ENCODE results near the gene TUT4. TPM values are rescaled to one million over a fixed set of nuclear protein-coding genes. Genes with fewer than 3 reads are reported as not detected.

Gene TUT4
- total and polyA plus RNA-seq, 4 donors, result 16.4 to 142 (median 28.5) TPM

- Histone ChIP-seq H3K9ac (ENCODE audit: insufficient read depth in 1 of 2, low read length in 2 of 2) (no peak overlapping the region), H3K4me3 (no peak overlapping the region), H3K36me3 (ENCODE audit: control insufficient read depth in 4 of 4, insufficient read depth in 4 of 4, low read length in 4 of 4) (peaks cover 0 to 5% (median 5%) of the 10 kb centered on the region in 4 donors), H3K9me3 (ENCODE audit: control insufficient read depth in 4 of 4, insufficient read depth in 3 of 4, low read length in 3 of 4) (no peaks in the 10 kb centered on the region), H3K27ac (ENCODE audit: low read depth in 1 of 2, low read length in 1 of 2) (no peak overlapping the region), H3K27me3 (ENCODE audit: control insufficient read depth in 3 of 3, insufficient read depth in 3 of 3, low read length in 2 of 3) (no peaks in the 10 kb centered on the region), H3K4me1 (ENCODE audit: control insufficient read depth in 5 of 5, insufficient read depth in 5 of 5, low read length in 5 of 5) (peaks cover 0 to 17% (median 10%) of the 10 kb centered on the region in 5 donors)
- ATAC-seq (ENCODE audit: insufficient read depth, low FRiP score), result no peak
- WGBS, 2 donors, result 50 to 76% methylated on average over 3 of the region's 3 CpGs
- TF ChIP-seq, protein P1, sequence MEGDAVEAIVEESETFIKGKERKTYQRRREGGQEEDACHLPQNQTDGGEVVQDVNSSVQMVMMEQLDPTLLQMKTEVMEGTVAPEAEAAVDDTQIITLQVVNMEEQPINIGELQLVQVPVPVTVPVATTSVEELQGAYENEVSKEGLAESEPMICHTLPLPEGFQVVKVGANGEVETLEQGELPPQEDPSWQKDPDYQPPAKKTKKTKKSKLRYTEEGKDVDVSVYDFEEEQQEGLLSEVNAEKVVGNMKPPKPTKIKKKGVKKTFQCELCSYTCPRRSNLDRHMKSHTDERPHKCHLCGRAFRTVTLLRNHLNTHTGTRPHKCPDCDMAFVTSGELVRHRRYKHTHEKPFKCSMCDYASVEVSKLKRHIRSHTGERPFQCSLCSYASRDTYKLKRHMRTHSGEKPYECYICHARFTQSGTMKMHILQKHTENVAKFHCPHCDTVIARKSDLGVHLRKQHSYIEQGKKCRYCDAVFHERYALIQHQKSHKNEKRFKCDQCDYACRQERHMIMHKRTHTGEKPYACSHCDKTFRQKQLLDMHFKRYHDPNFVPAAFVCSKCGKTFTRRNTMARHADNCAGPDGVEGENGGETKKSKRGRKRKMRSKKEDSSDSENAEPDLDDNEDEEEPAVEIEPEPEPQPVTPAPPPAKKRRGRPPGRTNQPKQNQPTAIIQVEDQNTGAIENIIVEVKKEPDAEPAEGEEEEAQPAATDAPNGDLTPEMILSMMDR (IDR thresholded peaks at IDR 0.05; ENCODE audit: control extremely low read depth, extremely low read depth), result no peak
- peak in 1 of 3 donors; percentile 34 for DNase-seq
Measured at GRCh38 chr1:52402860-52403240, 150.0 kb downstream of the TUT4 start.

DNA sequence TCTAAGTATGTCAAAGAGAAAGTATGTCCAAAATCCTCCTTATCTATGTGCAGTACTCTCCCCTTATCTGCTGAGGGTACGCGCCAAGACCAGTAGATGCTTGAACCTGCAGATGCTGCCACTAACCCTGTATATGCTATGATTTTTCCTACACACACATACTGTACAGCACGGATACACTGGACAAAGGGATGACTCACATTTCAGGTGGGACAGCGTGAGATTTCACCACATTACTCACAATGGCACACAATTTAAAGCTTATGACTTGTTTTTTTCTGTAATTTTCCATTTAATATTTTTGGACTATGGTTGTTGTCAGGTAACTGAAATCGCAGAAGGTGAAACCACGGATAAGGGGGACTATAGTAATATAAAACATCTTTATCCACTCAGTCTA lies 152.8 kb downstream of the TUT4 start:
- Histone ChIP-seq H3K9ac (ENCODE audit: insufficient read depth in 1 of 2, low read length in 2 of 2) (no peak overlapping the region), H3K27me3 (ENCODE audit: control insufficient read depth in 3 of 3, insufficient read depth in 3 of 3, low read length in 2 of 3) (no peaks in the 10 kb centered on the region), H3K9me3 (ENCODE audit: control insufficient read depth in 4 of 4, insufficient read depth in 3 of 4, low read length in 3 of 4) (no peaks in the 10 kb centered on the region), H3K27ac (ENCODE audit: low read depth in 1 of 2, low read length in 1 of 2) (no peak overlapping the region), H3K4me1 (ENCODE audit: control insufficient read depth in 5 of 5, insufficient read depth in 5 of 5, low read length in 5 of 5) (peaks cover 0 to 9% (median 0%) of the 10 kb centered on the region in 5 donors), H3K36me3 (ENCODE audit: control insufficient read depth in 4 of 4, insufficient read depth in 4 of 4, low read length in 4 of 4) (peaks cover 0 to 4% (median 0%) of the 10 kb centered on the region in 4 donors), H3K4me3 (no peak overlapping the region)
- 91 to 95% methylated on average over 6 of the region's 6 CpGs for WGBS, 2 donors
- no peak for DNase-seq
- no peak for ATAC-seq (ENCODE audit: insufficient read depth, low FRiP score)
- TF ChIP-seq, protein P1 (IDR thresholded peaks at IDR 0.05; ENCODE audit: control extremely low read depth, extremely low read depth), result no peak

- TF ChIP-seq, protein P1 (IDR thresholded peaks at IDR 0.05; ENCODE audit: control extremely low read depth, extremely low read depth), result no peak
- ATAC-seq (ENCODE audit: insufficient read depth, low FRiP score), result no peak
- DNase-seq, result no peak
- no peaks in the 10 kb centered on the region for H3K27me3 ChIP-seq (ENCODE audit: control insufficient read depth in 3 of 3, insufficient read depth in 3 of 3, low read length in 2 of 3)
- H3K27ac ChIP-seq (ENCODE audit: low read depth in 1 of 2, low read length in 1 of 2), result no peak overlapping the region
- 86 to 97% methylated on average over 3 of the region's 3 CpGs for WGBS, 2 donors
- no peaks in the 10 kb centered on the region for H3K9me3 ChIP-seq (ENCODE audit: control insufficient read depth in 4 of 4, insufficient read depth in 3 of 4, low read length in 3 of 4)
- no peak overlapping the region for H3K4me3 ChIP-seq
- no peak overlapping the region for H3K9ac ChIP-seq (ENCODE audit: insufficient read depth in 1 of 2, low read length in 2 of 2)
- H3K36me3 ChIP-seq (ENCODE audit: control insufficient read depth in 4 of 4, insufficient read depth in 4 of 4, low read length in 4 of 4), result peaks cover 0 to 2% (median 0%) of the 10 kb centered on the region in 4 donors
- peaks cover 0 to 7% (median 0%) of the 10 kb centered on the region in 5 donors for H3K4me1 ChIP-seq (ENCODE audit: control insufficient read depth in 5 of 5, insufficient read depth in 5 of 5, low read length in 5 of 5)
Measured at GRCh38 chr1:52399629-52400028, 153.3 kb downstream of the TUT4 start.

DNA sequence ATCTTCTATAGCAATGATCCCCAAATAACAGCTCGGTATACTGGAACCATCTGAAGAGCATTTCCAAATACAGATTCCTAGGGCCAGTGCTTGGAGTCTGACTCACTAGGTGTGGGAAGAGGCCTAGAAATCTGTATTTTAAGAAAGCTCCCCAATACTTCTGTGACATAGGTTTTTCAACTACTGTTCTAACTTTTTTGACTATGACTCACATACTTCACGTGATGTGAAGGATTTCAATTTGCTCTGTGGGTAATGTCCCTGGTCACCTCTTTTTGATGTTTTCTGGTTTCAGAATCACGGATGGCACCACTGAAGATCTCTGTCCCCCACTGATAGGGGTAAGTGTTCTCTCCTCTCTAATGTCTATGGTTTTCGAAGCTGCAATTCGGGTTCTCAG lies 159.7 kb downstream of the TUT4 start:
- DNase-seq (no peak), ATAC-seq (ENCODE audit: insufficient read depth, low FRiP score) (no peak)
- H3K27ac ChIP-seq (ENCODE audit: low read depth in 1 of 2, low read length in 1 of 2), result no peak overlapping the region
- H3K36me3 ChIP-seq (ENCODE audit: control insufficient read depth in 4 of 4, insufficient read depth in 4 of 4, low read length in 4 of 4), result peaks cover 0 to 2% (median 0%) of the 10 kb centered on the region in 4 donors
- no peak overlapping the region for H3K4me3 ChIP-seq
- no peaks in the 10 kb centered on the region for H3K27me3 ChIP-seq (ENCODE audit: control insufficient read depth in 3 of 3, insufficient read depth in 3 of 3, low read length in 2 of 3)
- H3K9me3 ChIP-seq (ENCODE audit: control insufficient read depth in 4 of 4, insufficient read depth in 3 of 4, low read length in 3 of 4), result no peaks in the 10 kb centered on the region
- TF ChIP-seq, protein P1 (IDR thresholded peaks at IDR 0.05; ENCODE audit: control extremely low read depth, extremely low read depth), result no peak
- H3K4me1 ChIP-seq (ENCODE audit: control insufficient read depth in 5 of 5, insufficient read depth in 5 of 5, low read length in 5 of 5), result no peaks in the 10 kb centered on the region
- 96 to 97% methylated on average over 5 of the region's 5 CpGs for WGBS, 2 donors
- H3K9ac ChIP-seq (ENCODE audit: insufficient read depth in 1 of 2, low read length in 2 of 2), result no peak overlapping the region

Measured in lung (tissue), 12 donors.